Keratinocyte (primary cell): ENCODE data around the gene SRXN1.

ENCODE experiments used
- CTCF ChIP-seq, 3 experiments: IDR thresholded peaks in 1 of 3; conservative IDR thresholded peaks in 1 of 3; optimal IDR thresholded peaks in 1 of 3; 2 replicates in 2 of 3; 3 replicates in 1 of 3; pipeline versions ENCODE3 to v1.5.1; 2011; ENCODE audit warnings: low read length in 3 of 3, mild to moderate bottlenecking in 3 of 3, moderate library complexity in 2 of 3, control low read depth in 1 of 3, inconsistent platforms in 1 of 3; ENCODE audit not compliant: insufficient read depth in 2 of 3; ENCODE audit errors: extremely low read depth in 1 of 3
- EZH2 ChIP-seq: IDR thresholded peaks from one replicate; pipeline ENCODE4 v1.6.1; 2012; ENCODE audit warnings: inconsistent platforms, mild to moderate bottlenecking, low read length, moderate library complexity

- TF ChIP-seq CTCF (optimal IDR thresholded peaks at IDR 0.05 in 1 of 3, IDR thresholded peaks at IDR 0.05 in 1 of 3, conservative IDR thresholded peaks at IDR 0.05 in 1 of 3; ENCODE audit: extremely low read depth in 1 of 3, insufficient read depth in 2 of 3, low read length in 3 of 3) (no peak), EZH2 (no peak)
Observed at GRCh38 chr20:662277-663192, 9.5 kb upstream of the SRXN1 start.
